Measurements from ENCODE around the gene MZT2B. TPM values are rescaled to one million over a fixed set of nuclear protein-coding genes. Genes with fewer than 3 reads are reported as not detected.
"Not testable (repeated sequence)": the region's sequence is repeated elsewhere in the genome, so short reads cannot be mapped to it uniquely, and the experiment has no call there.

Gene MZT2B
- total and polyA plus RNA-seq, 2 of the 8 experiments (the other 6 are each of a cell fraction or from before 2014, with no cell fraction given): 90.3 to 151 TPM

- H3K23ac ChIP-seq (ENCODE audit: insufficient read length); H3K23me2 ChIP-seq (ENCODE audit: low read depth, low read length); H3K4me1 ChIP-seq (replicated peaks in 1 of 4; ENCODE audit: control insufficient read depth in 3 of 4, insufficient read depth in 4 of 4, low read length in 3 of 4); CTCF ChIA-PET (ENCODE audit: partially characterized antibody); FAIRE-seq; H3K9ac ChIP-seq (replicated peaks in 1 of 4; ENCODE audit: extremely low read depth in 1 of 4, low read depth in 3 of 4, low read length in 3 of 4); H2AK5ac ChIP-seq (ENCODE audit: low read depth, low read length); H4K8ac ChIP-seq (ENCODE audit: extremely low read depth, insufficient read depth, low read length); H3K4me2 ChIP-seq (ENCODE audit: insufficient read depth in 1 of 2, low read depth in 2 of 2, low read length in 2 of 2); H3K18ac ChIP-seq (ENCODE audit: extremely low read depth, low read length); H3K4ac ChIP-seq (replicated peaks; ENCODE audit: insufficient read length, low read depth, low read length); H3K56ac ChIP-seq (replicated peaks; ENCODE audit: insufficient read length, low read depth, low read length); H3K14ac ChIP-seq (ENCODE audit: insufficient read length); H2BK120ac ChIP-seq (replicated peaks; ENCODE audit: low read depth, low read length); H2BK20ac ChIP-seq (ENCODE audit: low read length); H3K79me2 ChIP-seq (ENCODE audit: control insufficient read depth in 1 of 2, insufficient read depth in 2 of 2, low read length in 2 of 2); H4K91ac ChIP-seq (replicated peaks; ENCODE audit: insufficient read length, low read length); H2BK15ac ChIP-seq (ENCODE audit: low read length); H3K27ac ChIP-seq (ENCODE audit: low read depth, low read length); H3K4me3 ChIP-seq (ENCODE audit: extremely low read depth in 1 of 4, insufficient read depth in 2 of 4, low read depth in 3 of 4, low read length in 4 of 4); DNase-seq (ENCODE audit: low read depth in 1 of 2, low spot score in 2 of 2); H2BK5ac ChIP-seq (ENCODE audit: low read depth, low read length); H2BK12ac ChIP-seq (ENCODE audit: low read depth, low read length); H3K9me3 ChIP-seq (ENCODE audit: insufficient read depth in 2 of 2, low read depth in 1 of 2, low read length in 1 of 2); POLR2A ChIA-PET (ENCODE audit: partially characterized antibody); H3K79me1 ChIP-seq (ENCODE audit: low read depth, low read length); H2AFZ ChIP-seq (ENCODE audit: low read length); H3K27me3 ChIP-seq (replicated peaks in 1 of 4; ENCODE audit: control insufficient read depth in 3 of 4, extremely low read depth in 1 of 4, insufficient read depth in 3 of 4, low read length in 3 of 4); H4K20me1 ChIP-seq (replicated peaks in 1 of 2; ENCODE audit: control insufficient read depth in 1 of 2, insufficient read depth in 2 of 2, low read length in 2 of 2); H4K5ac ChIP-seq (ENCODE audit: insufficient read length, low read depth, low read length): not testable (repeated sequence)
- 100% methylated on average over 6 of the region's 7 CpGs; no CpG with 5 or more reads in 1 of the 2 experiments for WGBS, 2 experiments (ENCODE audit: extremely low coverage in 1 of 2, insufficient coverage in 1 of 2, insufficient read length in 1 of 2, insufficient replicate concordance in 2 of 2, low coverage in 1 of 2, low lambda C conversion rate in 2 of 2, missing lambda C conversion rate in 1 of 2)
- H3K36me3 ChIP-seq (ENCODE audit: control insufficient read depth in 2 of 4, insufficient read depth in 4 of 4, low read length in 3 of 4): peaks cover 6 to 36% (median 22%) of the 10 kb centered on the region in 4 experiments
Observed at GRCh38 chr2:130162486-130162885, 19.6 kb upstream of the MZT2B start.

All from H1 (cell line).